Memory B cell (primary cell): ENCODE data around the gene PIGP.

Experiments
- ATAC-seq: fragments of 150-1000 bp; cut with Tn5 transposase; 2 replicates; pipeline ENCODE4 v1.10.0; 2021; ENCODE audit warnings: low read depth, mild to moderate bottlenecking, moderate library complexity
- DNase-seq, 2 donors: peaks; one replicate each; pipeline ENCODE4 v3.0.0; 2022; ENCODE audit warnings: low spot score in 2 of 2
- H3K27ac Mint-ChIP-seq: one replicate; pipeline ENCODE4 v1.8.0; 2022; ENCODE audit warnings: mild to moderate bottlenecking, moderate library complexity, mixed read lengths
- H3K27me3 Mint-ChIP-seq: one replicate; pipeline ENCODE4 v1.8.0; 2022; ENCODE audit warnings: mixed read lengths
- H3K36me3 Mint-ChIP-seq: one replicate; pipeline ENCODE4 v1.8.0; 2022; ENCODE audit warnings: mild to moderate bottlenecking, mixed read lengths
- H3K4me1 Mint-ChIP-seq: one replicate; pipeline ENCODE4 v1.8.0; 2022; ENCODE audit warnings: mixed read lengths
- H3K4me3 Mint-ChIP-seq: one replicate; pipeline ENCODE4 v1.8.0; 2022; ENCODE audit warnings: mild to moderate bottlenecking, moderate library complexity, mixed read lengths
- H3K9me3 Mint-ChIP-seq: one replicate; pipeline ENCODE4 v1.8.0; 2022; ENCODE audit warnings: mixed read lengths

Gene PIGP

DNA sequence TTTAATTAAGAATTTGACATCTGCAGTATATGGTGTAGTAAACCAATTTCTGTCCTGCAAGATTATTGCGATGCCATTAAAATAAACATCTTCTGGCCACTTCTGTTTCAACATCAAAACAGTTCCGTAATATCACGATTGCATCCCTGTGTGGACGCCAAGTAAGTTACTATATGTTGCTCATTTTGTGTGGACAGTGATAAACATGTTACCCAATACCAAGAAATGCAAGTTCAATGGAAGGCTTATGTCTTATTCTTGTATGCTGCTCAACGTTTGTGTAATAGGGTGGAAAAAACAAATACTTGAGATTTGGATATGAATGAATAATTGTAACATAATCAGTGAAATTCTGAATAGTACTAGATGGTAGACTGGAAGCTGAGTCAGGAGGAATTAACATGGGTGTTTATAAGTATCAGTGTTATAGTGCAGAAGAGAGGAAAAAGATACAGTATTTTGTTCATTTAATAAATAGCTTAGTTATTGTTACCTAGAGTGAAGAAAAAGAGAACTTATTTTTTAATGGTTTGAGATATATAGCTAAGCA lies 15.4 kb upstream of the PIGP start:
- no peaks in the 10 kb centered on the region for H3K9me3 Mint-ChIP-seq
- ATAC-seq (no peak), DNase-seq (no peak)
- H3K36me3 Mint-ChIP-seq, result peaks cover 13% of the 10 kb centered on the region
- peaks cover 6% of the 10 kb centered on the region for H3K4me1 Mint-ChIP-seq
- no peak overlapping the region for H3K4me3 Mint-ChIP-seq
- no peak overlapping the region for H3K27ac Mint-ChIP-seq
- no peaks in the 10 kb centered on the region for H3K27me3 Mint-ChIP-seq

DNA sequence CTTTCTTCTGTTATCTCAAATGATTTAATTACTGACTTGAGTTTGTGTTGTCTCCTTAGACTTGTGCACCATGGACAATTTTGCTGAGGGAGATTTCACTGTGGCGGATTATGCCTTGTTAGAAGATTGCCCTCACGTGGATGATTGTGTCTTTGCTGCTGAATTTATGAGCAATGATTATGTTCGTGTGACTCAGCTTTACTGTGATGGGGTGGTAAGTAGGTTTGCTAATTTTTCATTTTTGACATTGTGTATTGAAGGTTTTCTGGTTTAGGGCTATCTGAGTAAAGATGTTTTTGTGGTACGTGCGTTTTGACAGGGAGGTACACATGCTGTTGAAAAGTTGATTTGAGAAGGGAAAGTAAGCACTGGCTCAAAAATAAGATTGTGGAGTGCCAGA lies 14.3 kb upstream of the PIGP start:
- no peaks in the 10 kb centered on the region for H3K9me3 Mint-ChIP-seq

DNA sequence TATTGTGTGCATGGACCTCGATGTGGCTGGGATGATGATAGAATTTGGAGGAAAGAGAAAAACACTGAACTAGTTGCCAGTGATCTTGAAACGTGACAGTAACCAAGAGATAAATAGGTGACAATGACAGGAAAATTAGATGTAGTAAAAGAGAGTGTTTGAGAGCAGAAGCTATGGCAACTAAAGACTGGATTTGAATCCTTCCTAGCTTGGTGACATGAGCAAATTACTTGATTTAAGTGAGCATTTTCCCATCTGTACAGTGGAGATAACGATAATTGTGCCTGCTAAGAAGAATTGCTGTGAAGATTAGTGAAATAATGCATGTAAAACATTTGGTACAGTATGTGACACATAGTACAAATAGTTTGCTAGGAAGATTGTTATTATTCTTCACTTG lies 12.9 kb upstream of the PIGP start:
- Mint-ChIP-seq H3K27me3 (no peaks in the 10 kb centered on the region), H3K4me3 (no peak overlapping the region), H3K9me3 (no peaks in the 10 kb centered on the region), H3K27ac (no peak overlapping the region), H3K4me1 (peaks cover 11% of the 10 kb centered on the region), H3K36me3 (peaks cover 13% of the 10 kb centered on the region)
- ATAC-seq (no peak), DNase-seq (no peak)

More for the DNA sequence above, 14.3 kb upstream of the PIGP start:
- Mint-ChIP-seq H3K4me3 (no peak overlapping the region), H3K27ac (no peak overlapping the region), H3K36me3 (peaks cover 13% of the 10 kb centered on the region), H3K4me1 (peaks cover 11% of the 10 kb centered on the region), H3K27me3 (no peaks in the 10 kb centered on the region)
- ATAC-seq, result no peak
- no peak for DNase-seq

DNA sequence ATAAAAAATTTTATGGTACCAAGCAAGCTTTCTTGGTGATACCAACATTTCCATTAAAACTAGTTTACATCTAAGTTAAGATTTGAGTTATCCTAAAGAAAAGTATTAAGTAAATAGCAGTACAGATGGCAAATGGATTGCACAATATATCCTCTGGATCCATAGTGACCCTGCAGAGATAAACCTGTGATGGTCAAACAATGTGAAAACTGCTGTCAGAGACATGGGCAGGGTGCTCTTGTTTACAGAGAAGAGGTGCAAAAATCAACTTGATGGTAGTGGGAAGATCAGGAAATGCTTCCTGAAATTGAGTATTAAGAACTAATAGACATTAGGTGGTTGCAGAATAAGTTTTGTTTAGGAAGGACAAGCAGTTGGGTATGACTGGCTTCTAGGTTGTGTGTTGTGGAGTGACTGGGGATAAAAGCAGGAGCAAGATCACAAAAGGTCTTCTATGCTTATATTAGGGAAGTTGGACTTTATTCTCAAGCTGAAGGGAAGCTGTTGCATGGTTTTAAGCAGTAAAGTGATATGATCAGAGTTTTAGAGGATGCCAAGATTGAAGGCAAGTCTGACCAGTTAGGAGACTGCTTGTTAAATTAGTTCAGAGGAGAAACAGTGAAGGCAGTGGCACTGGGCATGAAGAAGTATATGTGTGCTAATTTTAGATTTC lies 10.1 kb upstream of the PIGP start:
- Mint-ChIP-seq H3K4me1 (peaks cover 16% of the 10 kb centered on the region), H3K4me3 (peak overlapping the region; percentile 28), H3K27me3 (no peaks in the 10 kb centered on the region), H3K27ac (no peak overlapping the region), H3K36me3 (peaks cover 9% of the 10 kb centered on the region), H3K9me3 (peaks cover 4% of the 10 kb centered on the region)
- ATAC-seq (no peak), DNase-seq (no peak)

DNA sequence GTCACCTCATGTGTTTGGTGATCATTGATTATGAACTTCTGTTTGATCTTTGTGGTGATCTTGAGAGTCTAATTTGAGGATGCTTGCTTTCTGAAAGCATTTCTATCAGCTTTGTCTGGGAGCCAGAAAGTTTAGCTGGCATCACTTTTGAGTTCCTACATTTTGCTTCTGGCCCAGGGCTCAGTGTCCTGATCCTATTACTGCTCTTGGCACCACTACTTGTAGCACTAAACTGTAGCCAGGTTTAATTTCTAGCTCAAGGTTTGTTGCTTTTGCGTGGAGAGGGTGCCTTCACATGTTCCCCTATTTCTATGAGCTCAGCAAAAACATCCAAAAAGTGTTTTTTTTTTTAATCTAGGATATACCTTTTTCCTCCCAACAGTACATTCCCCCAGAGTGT lies 9.5 kb upstream of the PIGP start:
- H3K27ac Mint-ChIP-seq, result no peak overlapping the region
- H3K4me1 Mint-ChIP-seq, result peaks cover 19% of the 10 kb centered on the region
- peaks cover 9% of the 10 kb centered on the region for H3K36me3 Mint-ChIP-seq
- ATAC-seq (no peak), DNase-seq (no peak)
- H3K27me3 Mint-ChIP-seq, result no peaks in the 10 kb centered on the region
- no peak overlapping the region for H3K4me3 Mint-ChIP-seq
- peaks cover 4% of the 10 kb centered on the region for H3K9me3 Mint-ChIP-seq

DNA sequence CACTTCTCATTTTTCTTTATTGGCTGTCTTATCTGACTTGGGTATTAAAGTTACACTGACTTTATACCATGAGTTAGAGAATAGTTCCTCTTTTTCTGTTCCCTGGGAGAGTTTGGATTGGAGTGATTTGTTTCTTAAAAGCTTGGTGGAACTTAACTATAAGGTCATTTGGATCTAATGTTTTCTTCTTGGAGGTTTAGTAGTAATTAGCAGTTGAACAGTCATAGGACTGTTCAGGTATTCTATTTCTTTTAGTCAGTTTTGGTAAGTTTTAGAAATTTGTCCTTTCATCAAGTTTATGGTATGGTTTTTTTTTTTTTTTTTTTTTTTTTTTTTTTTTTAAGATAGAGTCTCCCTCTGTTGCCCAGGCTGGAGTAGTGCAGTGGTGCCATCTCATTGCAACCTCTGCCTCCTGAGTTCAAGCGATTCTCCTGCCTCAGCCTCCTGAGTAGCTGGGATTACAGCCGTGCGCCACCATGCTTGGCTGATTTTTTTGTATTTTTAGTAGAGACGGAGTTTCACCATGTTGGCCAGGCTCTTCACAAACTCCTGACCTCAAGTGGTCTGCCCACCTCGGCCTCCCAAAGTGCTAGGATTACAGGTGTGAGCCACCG lies 6.4 kb upstream of the PIGP start:
- ATAC-seq (peak; percentile 67), DNase-seq (no peak)
- Mint-ChIP-seq H3K9me3 (peaks cover 4% of the 10 kb centered on the region), H3K27me3 (no peaks in the 10 kb centered on the region), H3K36me3 (peaks cover 7% of the 10 kb centered on the region), H3K27ac (peak overlapping the region; percentile 57), H3K4me3 (no peak overlapping the region), H3K4me1 (peaks cover 21% of the 10 kb centered on the region)

DNA sequence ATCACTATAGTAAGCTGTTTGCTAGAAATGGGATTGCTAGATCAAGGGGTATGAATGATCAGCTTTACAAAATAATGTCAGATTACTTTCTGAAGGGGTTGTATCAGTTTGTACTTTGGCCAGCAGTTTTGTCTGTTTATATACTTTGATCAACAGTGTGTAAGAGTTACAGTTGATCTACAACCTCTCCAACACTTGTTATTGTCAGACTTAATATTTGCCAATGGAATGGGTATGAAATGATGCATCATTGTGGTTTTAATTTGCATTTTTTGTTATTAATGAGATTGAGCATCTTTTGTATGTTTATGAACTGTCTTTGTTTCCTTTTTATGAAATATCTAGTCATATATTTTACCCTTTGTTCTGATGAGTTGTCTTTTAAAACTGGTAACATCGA lies 4.5 kb upstream of the PIGP start:
- Mint-ChIP-seq H3K4me3 (no peak overlapping the region), H3K27ac (no peak overlapping the region), H3K36me3 (peaks cover 4% of the 10 kb centered on the region), H3K4me1 (peaks cover 12% of the 10 kb centered on the region), H3K27me3 (no peaks in the 10 kb centered on the region), H3K9me3 (peaks cover 4% of the 10 kb centered on the region)
- no peak for ATAC-seq
- no peak for DNase-seq

DNA sequence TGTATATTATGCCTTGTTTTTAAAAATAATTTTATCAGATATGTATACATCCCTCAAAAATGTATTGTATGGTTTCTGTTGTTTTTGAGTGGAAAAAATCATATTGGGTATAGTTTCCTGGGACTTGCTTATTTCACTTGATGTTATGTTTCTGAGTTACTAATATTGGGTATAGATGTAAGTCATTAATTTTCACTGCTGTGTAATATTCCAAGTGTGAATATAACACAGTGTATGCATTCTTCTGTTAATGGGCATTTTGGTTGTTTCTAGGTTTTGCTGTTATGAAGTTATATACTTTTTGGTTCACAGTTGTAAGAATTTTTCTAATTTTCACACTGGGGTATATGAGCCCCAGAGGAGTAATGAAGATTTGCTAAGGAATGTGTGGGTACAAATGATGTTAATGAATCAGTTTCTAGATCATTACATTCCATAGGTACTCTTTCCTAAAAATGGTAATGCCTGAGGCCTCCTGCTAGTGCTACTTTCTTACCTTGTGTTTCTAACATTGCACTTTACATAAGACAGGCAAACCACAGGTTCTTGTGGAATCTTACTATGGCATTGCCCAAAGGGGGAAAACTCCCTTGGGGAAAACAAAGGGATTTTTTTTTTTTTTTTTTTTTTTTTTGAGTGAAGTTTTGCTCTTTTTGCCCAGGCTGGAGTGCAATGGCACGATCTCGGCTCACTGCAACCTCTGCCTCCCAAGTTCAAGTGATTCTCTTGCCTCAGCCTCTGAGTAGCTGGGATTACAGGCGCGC lies 3.4 kb upstream of the PIGP start:
- ATAC-seq, result no peak

DNA sequence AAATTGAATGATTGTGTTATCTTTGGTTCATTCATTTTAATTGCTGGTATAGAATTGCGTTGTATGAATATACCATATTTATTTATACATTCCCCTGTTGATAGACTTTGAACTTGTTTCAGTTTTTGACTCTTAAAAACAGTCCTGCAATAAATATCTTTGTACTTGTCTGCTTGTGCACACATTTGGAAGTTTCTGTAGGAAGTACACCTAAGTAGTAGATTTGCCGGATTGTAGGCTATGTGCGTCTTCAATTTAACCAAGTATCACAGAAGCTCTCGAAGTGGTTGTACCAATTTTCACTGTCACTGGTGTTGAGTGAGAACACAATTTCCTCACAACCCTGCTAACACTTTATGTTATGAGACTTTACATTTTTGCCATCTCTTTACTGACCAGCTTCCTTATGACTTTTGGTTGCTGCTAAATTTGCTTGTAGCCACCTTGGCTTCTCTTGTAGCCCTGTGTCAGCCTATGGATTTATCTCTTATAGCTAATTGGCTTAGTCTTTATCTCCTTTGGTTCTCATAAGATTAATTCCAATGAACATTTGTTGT lies 2.4 kb upstream of the PIGP start:
- Mint-ChIP-seq H3K27me3 (no peaks in the 10 kb centered on the region), H3K36me3 (peaks cover 4% of the 10 kb centered on the region), H3K4me1 (peaks cover 25% of the 10 kb centered on the region), H3K27ac (no peak overlapping the region), H3K4me3 (no peak overlapping the region), H3K9me3 (peaks cover 4% of the 10 kb centered on the region)
- DNase-seq, result no peak
- no peak for ATAC-seq

More for the DNA sequence above, 3.4 kb upstream of the PIGP start:
- H3K4me1 Mint-ChIP-seq, result peaks cover 19% of the 10 kb centered on the region
- H3K4me3 Mint-ChIP-seq, result no peak overlapping the region
- H3K27me3 Mint-ChIP-seq, result no peaks in the 10 kb centered on the region
- DNase-seq, result no peak
- H3K36me3 Mint-ChIP-seq, result peaks cover 4% of the 10 kb centered on the region
- no peak overlapping the region for H3K27ac Mint-ChIP-seq
- peaks cover 4% of the 10 kb centered on the region for H3K9me3 Mint-ChIP-seq

DNA sequence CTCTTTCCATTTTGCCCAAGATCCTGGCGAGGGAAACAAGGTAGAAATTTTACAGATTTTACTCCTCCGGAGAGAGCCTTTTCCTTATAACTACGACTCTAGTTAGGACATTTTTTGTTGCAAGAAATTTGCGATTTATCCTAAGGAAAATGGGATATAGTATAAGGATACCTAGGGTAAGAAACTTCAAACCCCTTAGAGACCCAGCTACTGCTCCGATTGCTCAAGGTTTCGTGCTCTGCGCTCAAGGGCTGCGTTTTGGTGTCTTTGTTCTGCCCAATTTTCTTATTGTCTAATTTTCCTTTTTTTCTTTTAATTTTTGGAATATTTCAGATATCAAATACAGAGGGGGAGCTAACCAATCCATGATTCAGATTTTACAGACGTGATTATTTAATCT lies 1.7 kb upstream of the PIGP start:
- no peaks in the 10 kb centered on the region for H3K27me3 Mint-ChIP-seq
- no peak for ATAC-seq
- peaks cover 28% of the 10 kb centered on the region for H3K4me1 Mint-ChIP-seq
- H3K36me3 Mint-ChIP-seq, result peaks cover 7% of the 10 kb centered on the region
- peak overlapping the region; percentile 96 for H3K4me3 Mint-ChIP-seq
- no peak for DNase-seq
- H3K27ac Mint-ChIP-seq, result peak overlapping the region; percentile 95
- peaks cover 2% of the 10 kb centered on the region for H3K9me3 Mint-ChIP-seq

DNA sequence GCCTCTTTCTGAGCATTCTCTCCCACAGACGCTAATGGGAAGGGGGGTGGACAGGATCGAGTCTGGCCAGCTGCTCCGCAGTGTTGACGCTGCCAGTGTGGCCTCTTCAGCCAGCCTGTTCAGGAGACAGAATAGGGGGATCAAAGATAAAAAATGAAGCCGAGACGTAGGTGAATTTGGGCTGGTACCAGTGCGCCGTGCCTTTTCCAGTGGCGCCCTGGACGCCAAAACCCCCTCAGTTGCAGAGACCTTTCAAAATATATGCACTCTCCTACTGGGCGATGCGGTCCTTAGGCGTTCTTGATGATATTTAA lies 1.3 kb upstream of the PIGP start:
- Mint-ChIP-seq H3K4me1 (peaks cover 26% of the 10 kb centered on the region), H3K27ac (peak overlapping the region; percentile 95), H3K36me3 (peaks cover 7% of the 10 kb centered on the region), H3K4me3 (peak overlapping the region; percentile 96), H3K27me3 (no peaks in the 10 kb centered on the region), H3K9me3 (peaks cover 1% of the 10 kb centered on the region)
- no peak for ATAC-seq
- no peak for DNase-seq

DNA sequence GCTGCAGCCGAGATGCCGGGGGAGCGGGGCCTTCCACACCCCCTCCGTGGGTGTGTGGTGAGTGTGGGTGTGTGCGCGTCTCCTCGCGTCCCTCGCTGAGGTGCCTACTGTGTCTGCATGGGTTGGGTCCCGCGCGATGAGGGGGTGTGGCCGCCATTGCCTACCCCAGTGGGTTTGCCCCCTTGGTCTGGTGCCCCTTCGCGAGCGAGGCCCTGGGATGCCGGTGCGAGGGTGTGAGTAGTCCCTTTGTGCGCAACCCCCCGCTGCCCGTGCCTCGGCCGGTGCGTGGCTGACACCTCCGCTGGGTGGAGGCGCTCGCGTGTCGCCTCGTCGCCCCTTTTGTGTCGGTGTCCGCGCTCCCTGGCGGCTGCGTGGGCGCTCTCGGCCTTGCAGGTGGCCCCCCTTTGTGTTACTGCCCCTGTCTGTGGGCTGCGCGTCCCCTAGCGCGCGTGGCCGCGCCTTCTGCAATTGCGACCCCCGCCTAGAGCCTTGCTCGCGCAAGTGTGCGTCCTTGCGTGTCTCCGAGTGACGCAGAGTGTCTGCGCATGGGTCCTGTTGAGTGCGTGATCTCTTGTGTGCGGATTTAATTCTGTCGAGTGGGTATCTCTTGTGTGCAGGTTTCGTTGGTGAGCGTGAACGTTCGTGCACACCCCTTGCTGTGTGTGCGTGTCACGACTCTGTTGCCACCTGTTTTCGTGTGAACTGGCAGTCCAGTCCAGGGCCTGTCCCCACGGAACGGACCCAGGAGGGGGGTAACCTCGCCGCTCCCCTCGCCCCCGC lies 736 bp upstream of the PIGP start:
- no peaks in the 10 kb centered on the region for H3K27me3 Mint-ChIP-seq
- peak overlapping the region; percentile 96 for H3K4me3 Mint-ChIP-seq
- peaks cover 24% of the 10 kb centered on the region for H3K4me1 Mint-ChIP-seq

DNA sequence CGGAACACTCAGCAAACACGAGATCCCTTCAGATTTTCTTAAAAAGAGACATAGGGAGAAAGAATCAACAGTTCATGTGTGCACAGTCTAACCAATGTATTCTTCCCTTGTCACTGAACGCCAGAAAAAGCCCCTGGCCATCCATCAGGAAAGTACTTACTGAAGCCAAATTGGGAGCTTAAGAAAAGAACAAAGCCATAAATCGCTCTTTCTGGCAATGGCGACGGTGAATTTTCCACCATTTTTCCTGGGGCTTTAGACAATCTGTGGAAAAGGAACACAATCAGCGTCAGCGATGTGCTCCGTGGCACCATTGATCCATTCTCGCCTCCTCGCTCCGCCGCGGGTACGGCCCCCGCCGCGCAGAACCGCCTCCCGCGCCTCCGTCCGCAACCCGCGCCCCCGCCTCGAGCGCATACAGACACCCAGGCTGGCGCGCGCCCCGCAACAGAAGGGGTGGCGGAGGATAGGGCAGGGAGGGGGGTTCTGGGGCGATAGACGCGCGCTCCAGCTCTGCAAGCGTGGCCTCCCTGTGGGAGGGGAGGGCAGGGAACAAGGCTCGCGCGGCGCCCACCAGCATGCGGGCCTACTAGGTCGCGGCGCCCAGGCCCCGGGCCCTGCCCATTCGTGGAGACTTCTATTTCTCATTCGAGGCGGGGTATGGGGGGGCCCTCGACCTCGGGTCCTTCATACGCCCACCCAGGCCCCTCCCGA lies 440 bp downstream of the PIGP start:
- Mint-ChIP-seq H3K27me3 (no peaks in the 10 kb centered on the region), H3K4me3 (peak overlapping the region; percentile 86), H3K27ac (peak overlapping the region; percentile 95), H3K4me1 (peaks cover 21% of the 10 kb centered on the region), H3K9me3 (no peaks in the 10 kb centered on the region), H3K36me3 (peaks cover 16% of the 10 kb centered on the region)
- ATAC-seq (peak; percentile 27), DNase-seq (no peak)

More for the DNA sequence above, 736 bp upstream of the PIGP start:
- ATAC-seq (peak; percentile 66), DNase-seq (peak; percentile 74 to 83)
- peaks cover 11% of the 10 kb centered on the region for H3K36me3 Mint-ChIP-seq
- H3K27ac Mint-ChIP-seq, result peak overlapping the region; percentile 95
- H3K9me3 Mint-ChIP-seq, result no peaks in the 10 kb centered on the region
